GM18498 (cell line): ENCODE results near the gene SSPN.
"Not testable (repeated sequence)": the region's sequence is repeated elsewhere in the genome, so short reads cannot be mapped to it uniquely, and the experiment has no call there.

Experiments used
- ATAC-seq: cut with Tn5 transposase; IDR thresholded peaks from one replicate; pipeline ENCODE4 v1.9.1; 2021; ENCODE audit warnings: mild to moderate bottlenecking, moderate library complexity; ENCODE audit not compliant: unreplicated experiment

SSPN gene

GRCh38 chr12:26226629-26227360 lies 31.4 kb downstream of the SSPN start:
- ATAC-seq, result no peak

- no peak for ATAC-seq
These were observed 32.0 kb downstream of the SSPN start for GRCh38 chr12:26227361-26227745.

- ATAC-seq, result no peak
These were observed 34.5 kb downstream of the SSPN start for GRCh38 chr12:26229910-26230309.

- ATAC-seq, result no peak
These were observed 36.1 kb downstream of the SSPN start for GRCh38 chr12:26231470-26231869.

- no peak for ATAC-seq
These were observed 36.5 kb downstream of the SSPN start for GRCh38 chr12:26231921-26232320.

GRCh38 chr12:26233631-26234030 lies 38.3 kb downstream of the SSPN start:
- ATAC-seq, result no peak

GRCh38 chr12:26235465-26235864 lies 40.1 kb downstream of the SSPN start:
- ATAC-seq, result not testable (repeated sequence)

- no peak for ATAC-seq
These were observed 43.2 kb downstream of the SSPN start for GRCh38 chr12:26238341-26239121.

GRCh38 chr12:26239122-26239851 lies 43.9 kb downstream of the SSPN start:
- ATAC-seq, result no peak

GRCh38 chr12:26239852-26240815 lies 44.8 kb downstream of the SSPN start:
- no peak for ATAC-seq

- ATAC-seq, result no peak
These were observed 45.7 kb downstream of the SSPN start for GRCh38 chr12:26241080-26241479.

- no peak for ATAC-seq
These were observed 47.3 kb downstream of the SSPN start for GRCh38 chr12:26242683-26243082.

- no peak for ATAC-seq
These were observed 49.1 kb downstream of the SSPN start for GRCh38 chr12:26244503-26244902.

GRCh38 chr12:26245175-26245942 lies 50.0 kb downstream of the SSPN start:
- ATAC-seq, result no peak

- ATAC-seq, result no peak
These were observed 51.3 kb downstream of the SSPN start for GRCh38 chr12:26246483-26247164.

- no peak for ATAC-seq
These were observed 52.5 kb downstream of the SSPN start for GRCh38 chr12:26247873-26248272.

- no peak for ATAC-seq
These were observed 55.4 kb downstream of the SSPN start for GRCh38 chr12:26250801-26251200.

- no peak for ATAC-seq
These were observed 56.2 kb downstream of the SSPN start for GRCh38 chr12:26251600-26251999.

GRCh38 chr12:26252946-26253345 lies 57.6 kb downstream of the SSPN start:
- ATAC-seq, result no peak
